Endothelial cell of umbilical vein (primary cell): ENCODE data around the gene PODNL1. TPM values are rescaled to one million over a fixed set of nuclear protein-coding genes. Genes with fewer than 3 reads are reported as not detected.

Experiments used
- BruUV-seq: library from RNA; stranded (reverse); fragments of 400-500 nt; replicated peaks from 2 replicates; lab custom pipeline; 2021; lab: Mats Ljungman, UMichigan
- CTCF ChIA-PET: fragments of 300-600, 350-600 bp; sonication (Branson Sonifier 250); formaldehyde crosslinking; loops from one replicate; lab custom pipeline; 2021; ENCODE audit warnings: antibody characterized with exemption, inconsistent platforms; lab: Charles Lee
- POLR2A ChIA-PET: fragments of 300-600, 350-600 bp; sonication (Branson Sonifier 250); formaldehyde crosslinking; loops from one replicate; lab custom pipeline; 2021; ENCODE audit warnings: antibody characterized with exemption, inconsistent platforms; lab: Charles Lee
- DNase-seq: peaks from one replicate; pipeline ENCODE4 v3.0.0-alpha.2; 2011; ENCODE audit warnings: low read depth, low spot score
- FAIRE-seq: peaks from 2 replicates; lab custom pipeline; 2011; peaks lifted over from hg19 to GRCh38; lab: Jason Lieb, UNC
- H2AFZ ChIP-seq: 2 replicates; pipeline ENCODE4 v1.6.0; 2012; ENCODE audit warnings: low read depth, low read length, control low read depth, inconsistent platforms
- H3K27ac ChIP-seq: 2 replicates; pipeline ENCODE4 v1.5.1; 2011; ENCODE audit warnings: low read depth, mild to moderate bottlenecking, control low read depth, low read length, moderate library complexity; ENCODE audit not compliant: insufficient read depth
- H3K27me3 ChIP-seq, 2 experiments: 2 replicates each; pipeline versions ENCODE4 v1.6.0 to v1.6.1; 2011; ENCODE audit warnings: low read length in 2 of 2, mixed read lengths in 1 of 2; ENCODE audit not compliant: control insufficient read depth in 2 of 2, insufficient read depth in 2 of 2
- H3K36me3 ChIP-seq, 2 experiments: 2 replicates in 1 of 2; 3 replicates in 1 of 2; pipeline ENCODE4 v1.5.1; 2011; ENCODE audit warnings: low read length in 2 of 2, mild to moderate bottlenecking in 1 of 2, moderate library complexity in 1 of 2; ENCODE audit not compliant: control insufficient read depth in 2 of 2, insufficient read depth in 2 of 2; ENCODE audit errors: extremely low read depth in 1 of 2
- H3K4me1 ChIP-seq: 3 replicates; pipeline ENCODE4 v1.5.1; 2011; ENCODE audit warnings: mild to moderate bottlenecking, low read length; ENCODE audit not compliant: control insufficient read depth, insufficient read depth; ENCODE audit errors: extremely low read depth
- H3K4me2 ChIP-seq: 2 replicates; pipeline ENCODE4 v1.6.1; 2011; ENCODE audit warnings: low read length, control low read depth, mixed read lengths; ENCODE audit not compliant: insufficient read depth
- H3K4me3 ChIP-seq, 3 experiments: fragments of 200-600 bp in 1 of 3; sonication (generic), shearing (Covaris generic) in 1 of 3; replicated peaks in 1 of 3; 2 replicates each; pipeline ENCODE4 v1.5.1; 2011 to 2016; ENCODE audit warnings: control low read depth in 3 of 3, low read length in 3 of 3, mild to moderate bottlenecking in 2 of 3, inconsistent platforms in 1 of 3, low read depth in 1 of 3, moderate library complexity in 1 of 3; ENCODE audit not compliant: insufficient read depth in 1 of 3
- H3K79me2 ChIP-seq: 2 replicates; pipeline ENCODE4 v1.6.0; 2012; ENCODE audit warnings: low read length, inconsistent platforms; ENCODE audit not compliant: control insufficient read depth, insufficient read depth
- H3K9ac ChIP-seq: replicated peaks from 2 replicates; pipeline ENCODE3; 2011; ENCODE audit warnings: low read length, control low read depth; ENCODE audit not compliant: insufficient read depth; ENCODE audit errors: extremely low read depth
- H3K9me1 ChIP-seq: replicated peaks from 3 replicates; pipeline ENCODE4 v1.6.0; 2011; ENCODE audit warnings: mild to moderate bottlenecking, low read length; ENCODE audit not compliant: control insufficient read depth, insufficient read depth; ENCODE audit errors: extremely low read depth
- H3K9me3 ChIP-seq: replicated peaks from 2 replicates; pipeline ENCODE4 v1.5.1; 2012; ENCODE audit warnings: low read length, inconsistent platforms; ENCODE audit not compliant: control insufficient read depth, insufficient read depth
- H4K20me1 ChIP-seq: replicated peaks from 2 replicates; pipeline ENCODE3; 2011; ENCODE audit warnings: mild to moderate bottlenecking, low read length; ENCODE audit not compliant: control insufficient read depth, insufficient read depth; ENCODE audit errors: extremely low read depth
- CTCF ChIP-seq, 2 donors: IDR thresholded peaks; 1 replicate in 1 of 2; 2 replicates in 1 of 2; pipeline ENCODE4 v1.5.1; 2011; ENCODE audit warnings: low read length in 2 of 2, mild to moderate bottlenecking in 2 of 2, moderate library complexity in 2 of 2, control low read depth in 1 of 2, inconsistent platforms in 1 of 2, low read depth in 1 of 2; ENCODE audit not compliant: insufficient read depth in 1 of 2; ENCODE audit errors: extremely low read depth in 1 of 2
- EZH2 ChIP-seq: IDR thresholded peaks from 2 replicates; pipeline ENCODE4 v1.6.1; 2012; ENCODE audit warnings: borderline replicate concordance, low read depth, mild to moderate bottlenecking, moderate library complexity, low read length, inconsistent platforms; ENCODE audit not compliant: severe bottlenecking
- FOS ChIP-seq: IDR thresholded peaks from 2 replicates; pipeline ENCODE4 v1.6.1; 2011; ENCODE audit warnings: mild to moderate bottlenecking, low read length, moderate library complexity, borderline replicate concordance; ENCODE audit not compliant: insufficient read depth
- GATA2 ChIP-seq: IDR thresholded peaks from 2 replicates; pipeline ENCODE4 v1.7.0; 2011; ENCODE audit warnings: low read depth, mild to moderate bottlenecking, moderate library complexity, mixed read lengths, low read length; ENCODE audit not compliant: insufficient read length, insufficient read depth
- JUN ChIP-seq: IDR thresholded peaks from 2 replicates; pipeline ENCODE4 v1.6.1; 2011; ENCODE audit warnings: borderline replicate concordance, low read depth; ENCODE audit not compliant: insufficient read length, insufficient read depth
- MYC ChIP-seq: IDR thresholded peaks from one replicate; pipeline ENCODE4 v1.6.1; 2011; ENCODE audit warnings: mild to moderate bottlenecking, low read depth, low read length
- POLR2A ChIP-seq: IDR thresholded peaks from 2 replicates; pipeline ENCODE4 v1.6.1; 2012; ENCODE audit warnings: low read depth, mild to moderate bottlenecking, control low read depth, low read length
- POLR2AphosphoS5 ChIP-seq: IDR thresholded peaks from 2 replicates; pipeline ENCODE4 v1.6.1; 2012; ENCODE audit warnings: low read depth, mild to moderate bottlenecking, control low read depth, low read length, moderate library complexity; ENCODE audit not compliant: insufficient read depth
- dilution Hi-C: fragments of 300-500 bp; cut with MboI; formaldehyde crosslinking; loops from one replicate; pipeline ENCODE4 v1.15.0; 2019; ENCODE audit warnings: low sequenced_read_pairs; ENCODE audit not compliant: extremely low pct_ligation_motif_present
- intact Hi-C: fragments of 100-400 bp; cut with micrococcal nuclease; formaldehyde crosslinking; loops from one replicate; pipeline ENCODE4 v1.10.0; 2022
- polyA plus RNA-seq, 4 experiments: library from polyadenylated mRNA; depleted of rRNA in 3 of 4; stranded (reverse) in 3 of 4; unstranded in 1 of 4; fragments of >200 nt; gene quantifications; 2 replicates each; pipeline versions ENCODE4 v1.2.1 to v1.2.3, GENCODE V29; 2011 to 2012; ENCODE audit warnings: missing spikeins in 1 of 4
- total RNA-seq: library from RNA; stranded (reverse); gene quantifications from 2 replicates; pipeline ENCODE4 v1.2.3, GENCODE V29; 2021
- TF ChIP-seq, protein P1 (sequence below): IDR thresholded peaks from 2 replicates; pipeline ENCODE4 v1.6.1; 2011; ENCODE audit not compliant: insufficient read depth, insufficient read length

The PODNL1 gene
- total and polyA plus RNA-seq, 2 donors (not counting 3 experiments of a cell fraction or from before 2014, with no cell fraction given) = 0.21 TPM; not detected in 1

- Histone ChIP-seq H3K27ac (no peak overlapping the region), H3K9me3 (no peaks in the 10 kb centered on the region), H3K79me2 (peaks cover 20% of the 10 kb centered on the region), H3K36me3 (peaks cover 17 to 31% of the 10 kb centered on the region in 2 experiments), H3K27me3 (no peaks in the 10 kb centered on the region), H3K9me1 (no peaks in the 10 kb centered on the region), H4K20me1 (no peaks in the 10 kb centered on the region), H2AFZ (no peak overlapping the region), H3K4me3 (no peak overlapping the region), H3K4me1 (peaks cover 10% of the 10 kb centered on the region), H3K4me2 (no peak overlapping the region), H3K9ac (no peak overlapping the region)
- TF ChIP-seq CTCF (IDR thresholded peaks at IDR 0.05; ENCODE audit: extremely low read depth in 1 of 2, insufficient read depth in 1 of 2, low read depth in 1 of 2, low read length in 2 of 2) = no peak
- TF ChIP-seq POLR2AphosphoS5 = no peak
- TF ChIP-seq JUN = no peak
- no peak for TF ChIP-seq FOS
- TF ChIP-seq, protein P1, sequence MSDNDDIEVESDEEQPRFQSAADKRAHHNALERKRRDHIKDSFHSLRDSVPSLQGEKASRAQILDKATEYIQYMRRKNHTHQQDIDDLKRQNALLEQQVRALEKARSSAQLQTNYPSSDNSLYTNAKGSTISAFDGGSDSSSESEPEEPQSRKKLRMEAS = no peak
- no peak for TF ChIP-seq POLR2A
- TF ChIP-seq MYC = no peak
- TF ChIP-seq GATA2 = no peak
- no peak for TF ChIP-seq EZH2
- CTCF ChIA-PET = interaction anchor here (1.2 to 1.3 kb wide), 2 partner anchors 75 to 86 kb away, joined by 3 read pairs; partner anchors contain the start of gene IL27RA
- BruUV-seq = no TSS peak
- dilution Hi-C loops = no loop called here
- intact Hi-C loops = no loop called here
- FAIRE-seq (no peak), DNase-seq (no peak)
- POLR2A ChIA-PET = interaction anchor here (1.0 kb wide), 1 partner anchor 31 kb away, joined by 3 read pairs; no protein-coding TSS in a partner anchor
Observed at GRCh38 chr19:13956365-13956744, 18.1 kb upstream of the PODNL1 start.
